B cell (primary cell): ENCODE results near the gene ENO3. TPM values are rescaled to one million over a fixed set of nuclear protein-coding genes. Genes with fewer than 3 reads are reported as not detected.

Source experiments
- ATAC-seq: fragments of 200-7000 bp; cut with Tn5 transposase; one replicate; pipeline ENCODE4 v1.10.0; 2021; ENCODE audit warnings: low read depth, mild to moderate bottlenecking, moderate number of reproducible peaks, moderate library complexity
- CTCF ChIA-PET: fragments of 350-600 bp; sonication (Branson Sonifier 250); formaldehyde crosslinking; loops from one replicate; lab custom pipeline; 2021; ENCODE audit warnings: antibody characterized with exemption, inconsistent platforms; lab: Charles Lee
- POLR2A ChIA-PET: fragments of 350-600 bp; sonication (Branson Sonifier 250); formaldehyde crosslinking; loops from one replicate; lab custom pipeline; 2021; ENCODE audit warnings: antibody characterized with exemption; lab: Charles Lee
- DNase-seq: peaks from one replicate; pipeline ENCODE4 v3.0.0; 2013
- H2AFZ ChIP-seq: 2 replicates; pipeline ENCODE4 v1.6.1; 2012; ENCODE audit warnings: mild to moderate bottlenecking, low read depth, low read length; ENCODE audit not compliant: insufficient read depth, poor library complexity, severe bottlenecking
- H3K27ac ChIP-seq, 2 donors: 1 replicate in 1 of 2; 2 replicates in 1 of 2; pipeline ENCODE4 v1.5.1; 2012 to 2013; ENCODE audit warnings: low read length in 2 of 2, mild to moderate bottlenecking in 2 of 2, moderate library complexity in 1 of 2
- H3K27me3 ChIP-seq, 4 experiments: fragments of 200-600 bp in 1 of 4; sonication (generic) in 1 of 4; replicated peaks in 1 of 4; 1 replicate in 2 of 4; 2 replicates in 2 of 4; pipeline versions ENCODE4 v1.6.1 to v1.7.0; 2013 to 2016; ENCODE audit warnings: low read length in 3 of 4, mild to moderate bottlenecking in 2 of 4, mixed read lengths in 1 of 4, moderate library complexity in 1 of 4; ENCODE audit not compliant: insufficient read depth in 4 of 4, control insufficient read depth in 3 of 4; ENCODE audit errors: control extremely low read depth in 1 of 4
- H3K36me3 ChIP-seq, 2 experiments: replicated peaks in 1 of 2; 1 replicate in 1 of 2; 2 replicates in 1 of 2; pipeline versions ENCODE4 v1.6.1 to v1.7.1; 2013; ENCODE audit warnings: low read length in 1 of 2; ENCODE audit not compliant: insufficient read depth in 2 of 2, control insufficient read depth in 1 of 2; ENCODE audit errors: control extremely low read depth in 1 of 2, extremely low read depth in 1 of 2
- H3K4me1 ChIP-seq, 2 donors: fragments of 200-600 bp in 1 of 2; sonication (generic) in 1 of 2; 1 replicate in 1 of 2; 2 replicates in 1 of 2; pipeline versions ENCODE4 v1.5.1 to v1.6.1; 2013 to 2017; ENCODE audit warnings: low read length in 2 of 2; ENCODE audit not compliant: control insufficient read depth in 2 of 2, insufficient read depth in 2 of 2
- H3K4me2 ChIP-seq: replicated peaks from 2 replicates; pipeline ENCODE3; 2012; ENCODE audit warnings: mild to moderate bottlenecking, low read depth, low read length; ENCODE audit not compliant: poor library complexity, severe bottlenecking
- H3K4me3 ChIP-seq, 5 experiments: fragments of 200-600 bp in 1 of 5; sonication (generic) in 1 of 5; 1 replicate in 3 of 5; 2 replicates in 2 of 5; pipeline versions ENCODE4 v1.5.1 to v1.7.0; 2011 to 2016; ENCODE audit warnings: low read length in 4 of 5, mild to moderate bottlenecking in 4 of 5, low read depth in 2 of 5, control low read depth in 1 of 5, moderate library complexity in 1 of 5; ENCODE audit not compliant: insufficient read depth in 1 of 5; ENCODE audit errors: control extremely low read depth in 1 of 5, extremely low read depth in 1 of 5
- H3K79me2 ChIP-seq: fragments of 200-600 bp; sonication (generic); one replicate; pipeline ENCODE4 v1.6.0; 2016; ENCODE audit warnings: low read length; ENCODE audit not compliant: control insufficient read depth, insufficient read depth
- H3K9ac ChIP-seq: fragments of 200-600 bp; sonication (generic); 2 replicates; pipeline ENCODE4 v1.6.1; 2017; ENCODE audit warnings: mild to moderate bottlenecking, low read length, moderate library complexity
- H3K9me3 ChIP-seq, 3 donors: one replicate each; pipeline versions ENCODE4 v1.6.1 to v1.7.1; 2013; ENCODE audit warnings: low read length in 2 of 3; ENCODE audit not compliant: control insufficient read depth in 2 of 3, insufficient read depth in 1 of 3; ENCODE audit errors: control extremely low read depth in 1 of 3
- H4K20me1 ChIP-seq: 2 replicates; pipeline ENCODE4 v1.6.0; 2012; ENCODE audit warnings: mild to moderate bottlenecking, low read length; ENCODE audit not compliant: insufficient read depth, control insufficient read depth, poor library complexity, severe bottlenecking
- H3K27ac Mint-ChIP-seq: one replicate; pipeline ENCODE4 v1.8.0; 2021; ENCODE audit warnings: mixed read lengths
- H3K27me3 Mint-ChIP-seq: one replicate; pipeline ENCODE4 v1.8.0; 2021; ENCODE audit warnings: mixed read lengths
- H3K4me1 Mint-ChIP-seq: one replicate; pipeline ENCODE4 v1.8.0; 2021; ENCODE audit warnings: mixed read lengths
- H3K4me3 Mint-ChIP-seq: one replicate; pipeline ENCODE4 v1.8.0; 2021; ENCODE audit warnings: mixed read lengths
- H3K9me3 Mint-ChIP-seq: one replicate; pipeline ENCODE4 v1.8.0; 2022; ENCODE audit warnings: mixed read lengths; ENCODE audit not compliant: insufficient read depth
- EZH2 ChIP-seq: IDR thresholded peaks from 2 replicates; pipeline ENCODE4 v1.6.1; 2012; ENCODE audit warnings: borderline replicate concordance, low read depth, mild to moderate bottlenecking, moderate library complexity, low read length; ENCODE audit not compliant: insufficient read depth, poor library complexity, severe bottlenecking
- WGBS: methylation state at CpG from one replicate; pipeline ENCODE4 v1.1.5; 2013; ENCODE audit warnings: missing lambda C conversion rate; ENCODE audit not compliant: insufficient coverage; 5-methylcytosine and 5-hydroxymethylcytosine counted together
- intact Hi-C: fragments of 100-400 bp; cut with micrococcal nuclease; formaldehyde crosslinking; loops from one replicate; pipeline ENCODE4 v1.10.0; 2022
- polyA plus RNA-seq: library from polyadenylated mRNA; depleted of rRNA; stranded (reverse); fragments of >200 nt; gene quantifications from 2 replicates; pipeline ENCODE4 v1.2.3, GENCODE V29; 2012
- total RNA-seq, 2 donors: library from RNA; stranded (reverse); fragments of 120-200 nt in 1 of 2; gene quantifications; 1 replicate in 1 of 2; 2 replicates in 1 of 2; pipeline versions ENCODE4 v1.2.3 to v1.2.4, GENCODE V29; 2013 to 2022
- TF ChIP-seq, protein P1 (sequence below): fragments of 200-600 bp; IDR thresholded peaks from one replicate; pipeline ENCODE4 v1.8.0; 2022; ENCODE audit warnings: antibody characterized with exemption, mild to moderate bottlenecking

Gene ENO3
- total and polyA plus RNA-seq, 2 donors (not counting 1 experiment from before 2014, with no cell fraction given) = 34.8 to 50.1 TPM

DNA sequence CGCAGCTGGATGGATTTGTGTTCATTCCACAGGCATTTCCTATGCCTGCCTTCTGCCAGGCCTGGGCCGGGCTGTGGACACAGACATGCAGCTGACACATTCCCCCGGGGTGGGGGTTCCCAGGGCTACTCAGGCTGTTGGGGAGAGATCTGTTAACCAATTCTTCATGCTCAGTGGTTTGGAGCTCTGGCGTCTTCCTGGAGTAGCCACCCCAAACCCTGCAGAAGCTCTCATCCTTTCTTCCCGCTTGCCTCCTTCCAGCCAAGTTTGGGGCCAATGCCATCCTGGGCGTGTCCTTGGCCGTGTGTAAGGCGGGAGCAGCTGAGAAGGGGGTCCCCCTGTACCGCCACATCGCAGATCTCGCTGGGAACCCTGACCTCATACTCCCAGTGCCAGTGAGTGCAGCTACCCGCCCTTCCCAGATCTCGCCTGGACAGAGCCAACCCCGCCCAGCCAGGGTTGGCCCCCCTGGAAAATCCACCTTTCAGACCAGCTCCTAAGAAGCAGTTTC, 2.6 kb downstream of the ENO3 start:
- Mint-ChIP-seq H3K9me3 (no peaks in the 10 kb centered on the region), H3K27me3 (no peaks in the 10 kb centered on the region), H3K4me1 (peaks cover 12% of the 10 kb centered on the region), H3K4me3 (no peak overlapping the region), H3K27ac (no peak overlapping the region)
- Histone ChIP-seq H3K27ac (no peak overlapping the region), H3K4me3 (no peak overlapping the region), H3K4me2 (no peak overlapping the region), H3K9me3 (no peaks in the 10 kb centered on the region), H2AFZ (no peak overlapping the region), H3K9ac (no peak overlapping the region), H3K36me3 (no peaks in the 10 kb centered on the region), H3K4me1 (peaks cover 8 to 13% of the 10 kb centered on the region in 2 donors), H4K20me1 (no peaks in the 10 kb centered on the region), H3K79me2 (peaks cover 7% of the 10 kb centered on the region), H3K27me3 (no peaks in the 10 kb centered on the region)
- WGBS = 97% methylated on average over 14 of the region's 14 CpGs
- DNase-seq (no peak), ATAC-seq (no peak)
- POLR2A ChIA-PET = no interaction called here
- CTCF ChIA-PET = interaction anchor here (1.0 to 1.5 kb wide), 5 partner anchors 10 to 386 kb away, joined by 3 to 5 read pairs (median 4); partner anchors contain the start of gene SPAG7
- intact Hi-C loops = no loop called here
- TF ChIP-seq, protein P1, sequence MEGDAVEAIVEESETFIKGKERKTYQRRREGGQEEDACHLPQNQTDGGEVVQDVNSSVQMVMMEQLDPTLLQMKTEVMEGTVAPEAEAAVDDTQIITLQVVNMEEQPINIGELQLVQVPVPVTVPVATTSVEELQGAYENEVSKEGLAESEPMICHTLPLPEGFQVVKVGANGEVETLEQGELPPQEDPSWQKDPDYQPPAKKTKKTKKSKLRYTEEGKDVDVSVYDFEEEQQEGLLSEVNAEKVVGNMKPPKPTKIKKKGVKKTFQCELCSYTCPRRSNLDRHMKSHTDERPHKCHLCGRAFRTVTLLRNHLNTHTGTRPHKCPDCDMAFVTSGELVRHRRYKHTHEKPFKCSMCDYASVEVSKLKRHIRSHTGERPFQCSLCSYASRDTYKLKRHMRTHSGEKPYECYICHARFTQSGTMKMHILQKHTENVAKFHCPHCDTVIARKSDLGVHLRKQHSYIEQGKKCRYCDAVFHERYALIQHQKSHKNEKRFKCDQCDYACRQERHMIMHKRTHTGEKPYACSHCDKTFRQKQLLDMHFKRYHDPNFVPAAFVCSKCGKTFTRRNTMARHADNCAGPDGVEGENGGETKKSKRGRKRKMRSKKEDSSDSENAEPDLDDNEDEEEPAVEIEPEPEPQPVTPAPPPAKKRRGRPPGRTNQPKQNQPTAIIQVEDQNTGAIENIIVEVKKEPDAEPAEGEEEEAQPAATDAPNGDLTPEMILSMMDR = no peak
- TF ChIP-seq EZH2 = no peak

DNA sequence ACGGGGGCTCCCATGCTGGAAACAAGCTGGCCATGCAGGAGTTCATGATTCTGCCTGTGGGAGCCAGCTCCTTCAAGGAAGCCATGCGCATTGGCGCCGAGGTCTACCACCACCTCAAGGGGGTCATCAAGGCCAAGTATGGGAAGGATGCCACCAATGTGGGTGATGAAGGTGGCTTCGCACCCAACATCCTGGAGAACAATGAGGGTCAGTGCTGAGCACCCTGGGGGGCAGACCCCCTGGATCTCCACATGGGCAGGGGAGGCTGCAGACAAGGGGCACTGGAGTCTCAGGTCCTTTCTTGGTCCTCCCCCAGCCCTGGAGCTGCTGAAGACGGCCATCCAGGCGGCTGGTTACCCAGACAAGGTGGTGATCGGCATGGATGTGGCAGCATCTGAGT, 4.2 kb downstream of the ENO3 start:
- H3K4me3 ChIP-seq = no peak overlapping the region
- ChIA-PET CTCF (interaction anchor here (0.5 to 2.1 kb wide), 4 partner anchors 9 to 50 kb away, joined by 3 to 8 read pairs (median 4); partner anchors contain the start of genes RNF167 and SLC25A11), POLR2A (interaction anchor here (0.7 kb wide), 2 partner anchors 134 to 1392 kb away, joined by 3 to 5 read pairs; no protein-coding TSS in a partner anchor)
- H3K9ac ChIP-seq = no peak overlapping the region
- TF ChIP-seq EZH2 = no peak
- TF ChIP-seq, protein P1 = no peak
- Mint-ChIP-seq H3K4me3 (no peak overlapping the region), H3K9me3 (no peaks in the 10 kb centered on the region), H3K27me3 (no peaks in the 10 kb centered on the region), H3K27ac (no peak overlapping the region), H3K4me1 (peaks cover 12% of the 10 kb centered on the region)
- H3K4me2 ChIP-seq = no peak overlapping the region
- DNase-seq (no peak), ATAC-seq (no peak)
- WGBS = 98% methylated on average over 8 of the region's 8 CpGs
- H3K36me3 ChIP-seq = peaks cover 0 to 12% of the 10 kb centered on the region in 2 experiments
- H3K9me3 ChIP-seq = no peaks in the 10 kb centered on the region
- no peaks in the 10 kb centered on the region for H3K27me3 ChIP-seq
- no peak overlapping the region for H3K27ac ChIP-seq
- peaks cover 7% of the 10 kb centered on the region for H3K79me2 ChIP-seq
- peaks cover 7 to 11% of the 10 kb centered on the region in 2 donors for H3K4me1 ChIP-seq
- intact Hi-C loops = no loop called here
- no peak overlapping the region for H2AFZ ChIP-seq
- H4K20me1 ChIP-seq = no peaks in the 10 kb centered on the region
